ENCODE results near the gene MEIKIN. TPM values are rescaled to one million over a fixed set of nuclear protein-coding genes. Genes with fewer than 3 reads are reported as not detected.
A peak's percentile ranks its signal among the peaks of the same experiment; 100 is the strongest.
"Not testable (repeated sequence)": the region's sequence is repeated elsewhere in the genome, so short reads cannot be mapped to it uniquely, and the experiment has no call there.

The MEIKIN gene
- total RNA-seq, 1 donor from 2014 or later, result not detected

GRCh38 chr5:131913603-131914002 is 31.9 kb downstream of the MEIKIN start:
- DNase-seq (ENCODE audit: low read depth, low spot score), result no peak

DNA sequence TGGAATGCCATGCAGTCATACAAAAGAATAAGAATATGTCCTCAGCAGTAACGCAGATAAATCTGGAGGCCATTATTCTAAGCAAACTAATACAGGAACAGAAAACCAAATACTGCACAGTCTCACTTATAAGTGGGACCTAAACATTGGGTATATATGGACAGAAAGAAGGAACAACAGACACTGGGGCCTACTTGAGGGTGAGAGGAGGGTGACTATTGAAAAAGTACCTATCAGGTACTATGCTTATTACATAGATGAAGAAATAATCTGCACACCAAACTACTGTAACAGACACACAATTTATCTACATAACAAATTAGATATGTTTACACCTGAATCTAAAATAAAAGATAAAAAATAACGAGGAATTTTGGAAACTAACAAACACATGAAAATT is 38.8 kb downstream of the MEIKIN start:
- DNase-seq (ENCODE audit: low read depth, low spot score), result no peak

DNA sequence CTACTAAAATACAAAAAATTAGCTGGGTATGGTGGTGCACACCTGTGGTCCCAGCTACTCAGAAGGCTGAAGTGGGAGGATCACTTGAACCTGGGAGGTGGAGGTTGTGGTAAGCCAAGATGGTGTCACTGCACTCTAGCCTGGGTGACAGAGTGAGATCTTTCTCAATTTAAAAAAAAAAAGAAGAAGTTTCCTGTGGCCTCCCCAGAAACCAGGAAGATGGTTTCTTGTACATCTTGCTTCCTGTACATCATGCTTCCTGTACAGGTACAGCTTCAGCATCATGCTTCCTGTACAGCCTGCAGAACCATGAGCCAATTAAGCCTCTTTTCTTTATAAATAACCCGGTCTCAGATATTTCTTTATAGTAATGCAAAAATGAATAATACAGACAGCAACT is 43.2 kb downstream of the MEIKIN start:
- DNase-seq (ENCODE audit: low read depth, low spot score), result not testable (repeated sequence)

DNA sequence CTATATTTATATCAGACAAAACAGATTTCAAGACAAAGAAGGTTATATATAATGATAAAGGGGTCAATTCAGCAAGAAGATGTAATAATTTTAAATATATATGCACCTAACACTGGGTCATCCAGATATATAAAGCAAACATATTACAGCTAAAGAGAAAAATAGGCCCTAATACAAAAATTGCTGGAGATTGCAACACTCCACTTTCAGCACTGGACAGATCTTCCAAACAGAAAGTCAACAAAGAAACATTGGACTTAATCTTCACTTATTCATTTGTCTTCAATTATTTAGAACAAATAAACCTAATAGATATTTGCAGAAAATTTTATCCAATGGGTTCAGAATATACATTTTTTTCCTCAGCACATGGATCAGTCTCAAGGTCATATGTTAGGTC is 45.8 kb downstream of the MEIKIN start:
- no peak for DNase-seq (ENCODE audit: low read depth, low spot score)

DNA sequence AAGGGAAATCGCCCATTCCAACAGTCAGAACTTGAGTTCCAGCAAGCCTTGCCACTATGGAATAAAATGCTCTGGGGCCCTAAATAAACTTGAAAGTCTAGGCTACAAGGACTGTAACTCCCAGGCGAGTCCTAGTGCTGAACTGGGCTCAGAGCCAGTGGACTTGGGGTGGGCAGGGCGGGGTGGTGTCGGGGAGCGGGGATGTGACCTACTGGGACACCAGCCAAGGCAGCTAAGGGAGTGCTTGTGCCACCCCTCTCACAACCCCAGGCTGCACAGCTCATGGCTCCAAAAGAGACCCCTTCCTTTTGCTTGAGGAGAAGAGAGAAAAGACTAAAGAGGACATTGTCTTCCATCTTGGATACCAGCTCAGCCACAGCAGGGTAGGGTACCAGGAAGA is 61.5 kb downstream of the MEIKIN start:
- no peak for DNase-seq (ENCODE audit: low read depth, low spot score)

- DNase-seq (ENCODE audit: low read depth, low spot score), result no peak
Measured at GRCh38 chr5:131879705-131880104, 65.8 kb downstream of the MEIKIN start.

DNA sequence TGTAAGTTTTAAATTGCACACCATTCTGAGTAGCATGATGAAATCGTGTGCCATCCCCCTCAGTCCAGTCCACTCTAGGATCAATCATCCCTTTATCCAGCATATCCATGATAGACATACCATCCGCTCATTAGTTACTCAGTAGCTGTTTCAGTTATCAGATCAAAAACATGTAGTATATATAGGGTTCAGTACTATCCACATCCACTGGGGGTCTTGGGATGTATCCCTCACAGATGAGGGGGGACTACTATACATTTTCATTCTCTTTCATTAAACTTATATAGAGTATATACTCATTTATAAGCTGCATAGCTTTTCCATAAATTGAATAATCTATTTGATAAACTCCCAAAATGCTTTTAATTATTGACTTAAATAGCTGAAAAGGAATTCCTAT is 67.6 kb downstream of the MEIKIN start:
- DNase-seq (ENCODE audit: low read depth, low spot score), result no peak

GRCh38 chr5:131871251-131871650 is 74.2 kb downstream of the MEIKIN start:
- DNase-seq (ENCODE audit: low read depth, low spot score), result not testable (repeated sequence)

DNA sequence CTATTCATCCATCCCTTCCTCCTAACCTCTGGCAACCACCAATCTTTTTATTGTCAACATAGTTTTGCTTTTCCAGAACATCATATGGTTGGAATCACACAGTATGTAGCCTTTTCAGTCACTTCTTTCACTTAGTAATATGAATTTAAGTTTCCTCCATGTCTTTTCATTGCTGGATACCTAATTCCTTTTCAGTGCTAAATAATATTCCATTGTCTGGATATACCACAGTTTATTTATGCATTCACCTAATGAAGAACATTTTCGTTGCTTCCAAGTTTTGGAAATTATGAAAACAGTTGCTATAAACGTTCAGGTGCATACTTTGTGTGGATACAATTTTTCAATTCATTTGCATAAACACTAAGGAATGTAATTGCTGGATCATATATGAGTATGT is 77.9 kb downstream of the MEIKIN start:
- DNase-seq (ENCODE audit: low read depth, low spot score), result no peak

DNA sequence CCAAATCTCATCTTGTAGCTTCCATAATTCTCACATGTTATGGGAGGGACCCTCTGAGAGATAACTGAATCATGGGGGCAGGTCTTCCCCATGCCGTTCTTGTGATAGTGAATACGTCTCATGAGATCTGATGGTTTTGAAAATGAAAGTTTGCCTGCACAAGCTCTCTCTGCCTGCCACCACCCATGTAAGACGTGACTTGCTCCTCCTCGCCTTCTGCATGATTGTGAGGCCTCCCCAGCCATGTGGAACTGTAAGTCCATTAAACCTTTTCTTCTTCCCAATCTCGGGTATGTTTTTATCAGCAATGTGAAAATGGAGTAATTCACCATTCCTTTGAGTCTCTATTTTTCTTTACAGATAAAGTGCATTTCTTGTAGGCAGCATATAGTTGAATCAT is 81.8 kb downstream of the MEIKIN start:
- no peak for DNase-seq (ENCODE audit: low read depth, low spot score)

GRCh38 chr5:131857388-131857787 is 88.1 kb downstream of the MEIKIN start:
- no peak for DNase-seq (ENCODE audit: low read depth, low spot score)

GRCh38 chr5:131855452-131855851 is 90.0 kb downstream of the MEIKIN start:
- DNase-seq (ENCODE audit: low read depth, low spot score), result no peak

GRCh38 chr5:131854134-131854533 is 91.3 kb downstream of the MEIKIN start:
- DNase-seq (ENCODE audit: low read depth, low spot score), result no peak

GRCh38 chr5:131848662-131849061 is 96.8 kb downstream of the MEIKIN start:
- DNase-seq (ENCODE audit: low read depth, low spot score), result no peak

DNA sequence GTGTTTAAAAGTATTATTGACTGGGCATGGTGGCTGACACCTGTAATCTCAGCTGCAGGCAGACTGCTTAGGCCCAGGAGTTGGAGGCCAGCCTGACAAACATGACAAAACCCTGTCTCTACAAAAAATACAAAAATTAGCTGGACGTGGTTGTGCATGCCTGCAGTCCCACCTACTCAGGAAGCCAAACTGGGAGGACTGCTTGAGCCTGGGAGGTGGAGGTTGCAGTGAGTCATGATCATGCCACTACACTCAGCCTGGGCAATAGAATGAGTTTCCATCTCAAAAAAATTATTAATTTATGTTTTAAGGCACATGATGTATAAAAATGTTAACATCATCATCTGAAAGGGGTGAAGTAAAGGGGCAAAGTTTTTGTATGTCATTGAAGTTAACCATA is 98.9 kb downstream of the MEIKIN start:
- DNase-seq (ENCODE audit: low read depth, low spot score), result no peak

DNA sequence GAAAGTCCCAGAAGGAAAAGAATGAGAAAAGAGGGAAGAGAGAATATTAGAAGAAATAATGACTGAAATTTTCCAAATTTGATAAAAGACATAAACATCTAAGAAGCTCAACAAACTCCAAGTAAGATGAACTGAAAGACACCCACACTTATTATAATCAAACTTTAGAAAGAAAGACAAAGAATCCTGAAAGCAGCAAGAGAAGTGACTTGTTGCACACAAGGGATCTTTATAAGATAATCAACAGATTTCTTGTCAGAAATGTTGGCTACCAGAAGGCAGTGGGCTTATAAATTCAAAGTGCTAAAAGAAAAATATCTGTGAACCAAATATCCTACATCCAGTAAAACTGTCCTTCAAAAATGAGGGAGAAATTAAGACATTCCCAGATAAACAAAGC is 99.6 kb downstream of the MEIKIN start:
- DNase-seq (ENCODE audit: low read depth, low spot score), result no peak

- not testable (repeated sequence) for DNase-seq (ENCODE audit: low read depth, low spot score)
Measured at GRCh38 chr5:131842971-131843370, 102.5 kb downstream of the MEIKIN start.

DNA sequence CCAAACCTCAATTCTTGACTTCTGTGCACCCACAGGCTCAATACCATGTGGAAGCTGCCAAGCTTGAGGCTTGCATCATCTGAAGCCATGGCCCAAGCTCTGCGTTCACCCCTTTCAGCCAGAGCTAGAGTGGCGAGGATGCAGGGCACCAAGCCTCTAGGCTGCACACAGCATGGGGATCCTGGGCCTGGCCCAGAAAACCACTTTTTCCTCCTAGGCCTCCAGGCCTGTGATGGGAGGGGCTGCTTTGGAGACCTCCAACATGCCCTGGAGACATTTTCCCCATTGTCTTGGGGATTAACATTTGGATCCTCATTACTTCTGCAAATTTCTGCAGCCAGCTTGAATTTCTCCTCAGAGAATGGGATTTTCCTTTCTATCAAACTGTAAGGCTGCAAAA is 112.8 kb downstream of the MEIKIN start:
- not testable (repeated sequence) for DNase-seq (ENCODE audit: low read depth, low spot score)

DNA sequence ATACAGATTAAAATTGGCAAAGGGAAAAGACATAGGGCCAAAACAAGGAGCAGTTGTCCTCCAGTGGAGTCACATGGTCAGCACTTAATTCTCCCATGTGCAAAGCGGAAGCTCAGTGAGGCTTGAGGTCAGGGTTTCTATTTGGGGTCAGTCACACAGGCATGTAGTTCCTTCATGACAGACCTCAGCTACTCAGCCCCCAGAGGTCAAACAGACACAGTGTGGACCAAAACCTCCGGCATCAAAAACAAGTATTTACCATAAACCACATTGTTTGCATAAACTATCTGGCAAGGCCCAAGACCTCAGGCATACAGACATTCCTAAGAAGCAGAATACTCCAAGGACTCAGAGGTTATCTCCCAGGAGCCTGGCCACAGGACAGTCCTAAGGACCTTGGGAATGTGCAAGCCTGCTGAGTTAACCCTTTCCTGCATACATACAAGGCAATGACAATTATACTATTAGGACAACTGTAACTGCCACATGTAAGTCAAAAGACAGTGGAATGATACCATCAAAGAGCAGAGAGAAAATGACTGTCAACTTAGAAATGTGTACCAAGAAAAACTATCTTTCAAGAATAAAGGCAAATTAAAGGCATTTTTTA is 120.0 kb downstream of the MEIKIN start:
- no peak for DNase-seq (ENCODE audit: low read depth, low spot score)

GRCh38 chr5:131824631-131825030 is 120.8 kb downstream of the MEIKIN start:
- DNase-seq (ENCODE audit: low read depth, low spot score), result no peak

DNA sequence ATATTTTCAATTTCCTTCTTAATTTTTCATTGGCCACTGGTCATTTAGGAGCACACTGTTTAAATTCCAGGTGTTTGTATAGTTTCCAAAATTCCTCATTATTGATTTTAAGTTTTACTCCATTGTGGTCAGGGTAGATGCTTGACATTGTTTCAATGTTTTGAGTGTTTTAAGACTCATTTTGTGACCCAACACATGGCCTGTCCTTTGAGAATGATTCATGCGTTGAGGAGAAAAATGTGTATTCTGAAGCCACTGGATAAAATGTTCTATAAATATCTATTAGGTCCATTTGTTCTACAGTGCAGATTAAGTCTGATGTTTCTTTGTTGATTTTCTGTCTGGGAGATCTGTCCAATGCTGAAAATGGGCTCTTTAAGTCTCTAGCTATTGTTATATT is 124.2 kb downstream of the MEIKIN start:
- DNase-seq (ENCODE audit: low read depth, low spot score), result no peak

DNA sequence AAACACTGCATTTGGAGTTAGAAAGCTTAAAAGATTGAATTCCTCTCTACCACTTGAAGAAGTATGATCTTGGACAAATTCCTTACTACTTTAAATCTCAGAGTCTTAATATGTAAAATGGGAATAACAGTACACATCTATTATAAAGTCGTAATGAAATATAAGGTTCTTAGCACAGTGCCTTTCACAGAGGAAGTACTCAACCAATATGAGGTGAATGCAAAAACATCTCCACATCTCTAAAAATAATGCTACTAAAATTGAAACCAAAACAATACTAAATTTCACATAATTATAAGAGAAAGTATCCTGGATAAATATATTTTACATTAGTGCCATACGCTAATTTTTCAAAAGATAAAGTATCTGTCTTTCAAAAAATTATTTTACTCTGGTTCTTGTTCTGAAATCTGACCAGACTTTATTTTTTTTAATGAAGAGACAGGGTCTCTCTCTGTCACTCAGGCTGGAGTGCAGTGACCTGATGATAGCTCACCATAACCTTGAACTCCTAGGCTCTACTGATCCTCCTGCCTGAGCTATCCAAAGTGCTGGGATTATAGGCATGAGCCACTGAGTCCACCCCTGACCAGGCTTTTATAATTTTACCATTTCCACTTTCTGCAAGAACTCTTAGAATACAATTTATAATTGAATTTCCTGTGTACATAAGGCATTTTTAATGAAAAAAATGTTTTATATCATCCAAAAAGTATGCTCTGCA is 127.3 kb downstream of the MEIKIN start:
- no peak for DNase-seq (ENCODE audit: low read depth, low spot score)

DNA sequence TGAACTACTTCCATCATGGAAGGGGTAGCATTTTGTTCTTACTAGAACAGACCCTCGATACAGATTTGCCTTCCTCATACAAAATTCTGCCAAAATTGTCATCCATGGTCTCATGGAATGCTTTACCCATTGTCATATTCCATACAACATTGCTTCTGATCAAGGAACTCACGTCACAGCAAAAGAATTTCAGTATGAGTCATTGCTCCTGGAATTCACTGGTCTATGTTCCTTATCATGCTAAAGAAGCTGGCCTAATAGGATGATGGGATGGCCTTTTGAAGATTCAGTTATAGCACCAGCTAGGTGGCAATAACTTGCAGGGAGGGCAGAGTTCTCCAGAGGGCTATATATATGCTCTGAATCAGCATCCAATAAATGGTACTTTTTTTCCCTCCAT is 130.5 kb downstream of the MEIKIN start:
- peak; percentile 78 for DNase-seq (ENCODE audit: low read depth, low spot score)

Data from pulmonary artery endothelial cell (primary cell).